Effector CD4-positive, alpha-beta T cell (primary cell): Measurements from ENCODE around the gene ANKRD28.
A peak's percentile ranks its signal among the peaks of the same experiment; 100 is the strongest.
"Not testable (repeated sequence)": the region's sequence is repeated elsewhere in the genome, so short reads cannot be mapped to it uniquely, and the experiment has no call there.

Experiments used
- DNase-seq: peaks from one replicate; pipeline ENCODE4 v3.0.0-alpha.2; 2020

The ANKRD28 gene

GRCh38 chr3:15633766-15634598 is 163.8 kb downstream of the ANKRD28 start:
- DNase-seq, result no peak

GRCh38 chr3:15633159-15633558 is 164.6 kb downstream of the ANKRD28 start:
- DNase-seq, result no peak

- no peak for DNase-seq
Measured at GRCh38 chr3:15632212-15632580, 165.6 kb downstream of the ANKRD28 start.

- no peak for DNase-seq
Measured at GRCh38 chr3:15631426-15632211, 166.2 kb downstream of the ANKRD28 start.

DNA sequence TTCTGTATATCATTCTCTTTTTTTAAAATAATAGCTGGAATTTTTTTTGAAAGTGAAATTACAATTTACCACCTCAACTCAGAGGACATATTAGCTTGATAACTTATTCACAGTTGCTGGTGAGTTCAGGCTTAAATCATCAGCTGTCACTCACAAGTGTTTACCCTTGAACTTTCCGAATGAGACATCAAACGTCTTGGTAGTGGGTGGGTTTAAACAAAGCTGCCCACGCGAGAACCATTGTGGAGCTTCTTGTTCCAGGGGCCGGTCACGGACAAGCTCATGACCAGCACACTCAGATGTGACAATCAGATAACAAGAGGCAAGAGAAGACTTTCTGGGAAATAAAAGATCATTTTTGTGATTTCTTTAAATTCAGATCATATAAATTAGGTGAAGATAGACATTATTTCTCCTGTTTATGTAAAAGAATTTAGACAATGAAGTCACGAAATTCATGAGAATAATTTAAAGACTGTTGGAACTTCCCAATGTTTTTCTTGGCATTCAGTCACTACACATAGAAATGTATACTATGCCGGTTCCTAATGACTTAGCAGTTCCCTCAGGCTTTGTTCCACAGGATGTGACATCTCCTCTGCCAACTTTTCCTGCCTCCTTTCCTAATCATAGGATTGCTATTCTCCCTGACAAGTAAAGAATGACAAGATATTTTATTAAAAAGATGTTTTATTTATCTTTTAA is 167.0 kb downstream of the ANKRD28 start:
- no peak for DNase-seq

GRCh38 chr3:15629860-15630597 is 167.8 kb downstream of the ANKRD28 start:
- DNase-seq, result peak; percentile 55

GRCh38 chr3:15628967-15629366 is 168.8 kb downstream of the ANKRD28 start:
- DNase-seq, result no peak

DNA sequence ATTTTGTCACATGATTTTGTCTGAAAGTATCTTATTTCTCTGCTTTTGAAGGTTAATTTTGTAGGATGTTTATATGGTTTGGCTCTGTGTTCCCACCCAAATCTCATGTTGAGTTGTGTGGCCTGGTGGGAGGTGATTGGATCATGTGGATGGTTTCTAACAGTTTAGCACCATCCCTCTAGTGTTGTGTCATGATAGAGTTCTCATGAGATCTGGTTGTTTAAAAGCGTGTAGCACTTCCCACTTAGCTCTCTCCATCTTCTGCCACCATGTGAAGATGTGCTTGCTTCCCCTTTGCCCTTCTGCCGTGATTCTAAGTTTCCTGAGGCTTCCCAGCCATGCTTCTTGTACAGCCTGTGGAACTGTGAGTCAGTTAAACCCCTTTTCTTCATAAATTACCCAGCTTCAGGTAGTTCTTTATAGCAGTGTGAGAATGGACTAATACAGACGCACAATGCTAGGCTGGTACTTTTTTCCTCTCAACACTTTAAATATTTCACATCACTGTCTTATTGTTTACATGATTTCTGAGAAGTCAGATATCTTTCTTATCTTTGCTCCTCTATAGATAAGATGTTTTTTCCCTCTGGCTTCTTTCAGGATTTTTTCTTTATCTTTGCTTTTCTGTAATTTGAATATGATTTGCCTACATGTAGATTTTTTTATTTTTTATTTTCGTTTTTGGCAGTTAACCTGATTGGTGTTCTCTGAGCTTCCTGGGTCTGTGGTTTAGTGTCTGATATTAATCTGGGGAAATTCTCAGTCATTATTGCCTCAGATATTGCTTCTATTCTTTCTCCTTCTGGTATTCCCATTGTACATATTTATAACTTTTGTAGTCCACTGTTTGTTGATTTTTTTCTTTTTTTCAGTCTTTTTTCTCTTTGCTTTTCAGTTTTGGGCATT is 174.0 kb downstream of the ANKRD28 start:
- no peak for DNase-seq

DNA sequence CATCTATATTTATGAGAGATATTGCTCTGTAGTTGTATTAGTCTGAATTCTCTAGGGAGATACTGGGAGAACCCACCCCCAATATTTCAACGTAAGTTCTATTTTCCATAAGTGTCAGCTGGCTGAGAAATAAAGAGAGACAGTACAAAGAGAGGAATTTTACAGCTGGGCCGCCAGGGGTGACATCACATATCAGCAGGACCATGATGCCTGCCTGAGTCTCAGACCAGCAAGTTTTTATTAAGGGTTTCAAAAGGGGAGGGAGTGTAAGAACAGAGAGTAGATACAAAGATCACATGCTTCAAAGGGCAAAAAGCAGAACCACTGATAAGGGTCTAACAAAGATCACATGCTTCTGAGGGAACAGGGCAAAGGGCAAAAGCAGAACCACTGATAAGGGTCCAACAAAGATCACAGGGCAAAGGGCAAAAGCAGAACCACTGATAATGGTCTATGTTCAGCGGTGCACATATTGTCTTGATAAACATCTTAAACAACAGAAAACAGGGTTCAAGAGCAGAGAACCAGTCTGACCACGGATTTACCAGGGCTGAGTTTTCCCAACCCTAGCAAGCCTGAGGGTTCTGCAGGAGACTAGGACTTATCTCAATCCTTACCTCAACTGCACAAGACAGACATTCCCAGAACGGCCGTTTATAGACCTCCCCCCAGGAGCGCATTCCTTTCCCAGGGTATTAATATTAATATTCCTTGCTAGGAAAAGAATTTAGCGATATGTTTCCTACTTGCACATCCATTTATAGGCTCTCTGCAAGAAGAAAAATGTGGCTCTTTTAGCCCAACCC is 177.9 kb downstream of the ANKRD28 start:
- DNase-seq, result not testable (repeated sequence)
